Measurements from ENCODE around the gene PICALM.

DNA sequence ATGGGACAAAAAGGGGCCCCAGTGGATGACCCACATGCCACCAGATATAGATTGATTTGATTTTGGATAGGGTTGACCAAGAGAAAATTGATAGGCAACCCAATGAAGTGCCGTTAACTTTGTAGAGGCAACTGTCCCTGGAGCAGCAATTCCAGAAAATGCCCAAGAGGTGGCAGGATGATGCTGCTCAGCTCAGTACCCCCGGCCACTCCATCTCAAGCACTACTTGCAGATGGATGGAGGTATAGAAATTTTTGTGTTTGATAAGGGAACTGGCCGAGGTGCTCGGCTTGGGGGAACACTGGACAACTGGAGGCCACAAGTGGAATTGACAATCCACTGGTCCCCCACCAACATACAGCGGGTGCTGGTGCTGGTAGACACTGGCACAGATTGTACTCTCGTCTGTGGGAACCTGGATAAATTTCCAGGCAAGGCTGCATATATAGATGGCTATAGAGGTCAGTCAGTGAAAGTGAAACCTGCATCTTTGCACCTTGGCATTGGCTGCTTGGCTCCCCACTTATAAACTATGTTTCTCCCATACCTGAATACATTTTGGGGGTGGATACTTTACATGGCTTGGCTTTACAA lies 127.4 kb downstream of the PICALM start:
- TF ChIP-seq, protein P1, sequence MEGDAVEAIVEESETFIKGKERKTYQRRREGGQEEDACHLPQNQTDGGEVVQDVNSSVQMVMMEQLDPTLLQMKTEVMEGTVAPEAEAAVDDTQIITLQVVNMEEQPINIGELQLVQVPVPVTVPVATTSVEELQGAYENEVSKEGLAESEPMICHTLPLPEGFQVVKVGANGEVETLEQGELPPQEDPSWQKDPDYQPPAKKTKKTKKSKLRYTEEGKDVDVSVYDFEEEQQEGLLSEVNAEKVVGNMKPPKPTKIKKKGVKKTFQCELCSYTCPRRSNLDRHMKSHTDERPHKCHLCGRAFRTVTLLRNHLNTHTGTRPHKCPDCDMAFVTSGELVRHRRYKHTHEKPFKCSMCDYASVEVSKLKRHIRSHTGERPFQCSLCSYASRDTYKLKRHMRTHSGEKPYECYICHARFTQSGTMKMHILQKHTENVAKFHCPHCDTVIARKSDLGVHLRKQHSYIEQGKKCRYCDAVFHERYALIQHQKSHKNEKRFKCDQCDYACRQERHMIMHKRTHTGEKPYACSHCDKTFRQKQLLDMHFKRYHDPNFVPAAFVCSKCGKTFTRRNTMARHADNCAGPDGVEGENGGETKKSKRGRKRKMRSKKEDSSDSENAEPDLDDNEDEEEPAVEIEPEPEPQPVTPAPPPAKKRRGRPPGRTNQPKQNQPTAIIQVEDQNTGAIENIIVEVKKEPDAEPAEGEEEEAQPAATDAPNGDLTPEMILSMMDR (IDR thresholded peaks at IDR 0.05), result peak in 5 of 6 experiments; percentile 31 to 65 (median 63)
- no peak for TF ChIP-seq POLR2A (IDR thresholded peaks at IDR 0.05)
